GM23338 (cell line): ENCODE results near the gene SLC6A12. TPM values are rescaled to one million over a fixed set of nuclear protein-coding genes. Genes with fewer than 3 reads are reported as not detected.

Source experiments
- ATAC-seq: fragments of 200-7000 bp; cut with Tn5 transposase; 3 replicates; pipeline ENCODE4 v1.9.1; 2020
- DNase-seq: peaks from one replicate; pipeline ENCODE4 v3.0.0-alpha.2; 2015; ENCODE audit warnings: low spot score
- H2AFZ ChIP-seq: fragments of 200-600 bp; sonication (generic); 2 replicates; pipeline ENCODE4 v1.8.0; 2016; ENCODE audit warnings: antibody characterized with exemption, mild to moderate bottlenecking, moderate library complexity
- H3F3A ChIP-seq: fragments of 200-600 bp; sonication (generic); replicated peaks from 2 replicates; pipeline ENCODE4 v1.8.0; 2017; ENCODE audit warnings: antibody characterized with exemption, mixed run types, low read depth
- H3K27ac ChIP-seq: fragments of 200-600 bp; sonication (generic); 2 replicates; pipeline ENCODE4 v1.6.1; 2016; ENCODE audit warnings: low read depth
- H3K27me3 ChIP-seq: fragments of 200-600 bp; sonication (generic); 2 replicates; pipeline ENCODE4 v1.8.0; 2016; ENCODE audit warnings: mild to moderate bottlenecking, mixed run types, moderate library complexity; ENCODE audit not compliant: insufficient read depth
- H3K36me3 ChIP-seq: fragments of 200-600 bp; sonication (generic); 2 replicates; pipeline ENCODE4 v1.8.0; 2016; ENCODE audit warnings: mild to moderate bottlenecking; ENCODE audit not compliant: insufficient read depth
- H3K4me1 ChIP-seq: fragments of 200-600 bp; sonication (generic); 2 replicates; pipeline ENCODE4 v1.8.0; 2016; ENCODE audit warnings: mild to moderate bottlenecking, moderate library complexity; ENCODE audit not compliant: insufficient read depth
- H3K4me2 ChIP-seq: fragments of 200-600 bp; sonication (generic); 2 replicates; pipeline ENCODE4 v1.7.1; 2017; ENCODE audit warnings: mixed run types
- H3K4me3 ChIP-seq: fragments of 200-600 bp; sonication (generic); 2 replicates; pipeline ENCODE4 v1.6.1; 2016; ENCODE audit warnings: mixed run types
- H3K79me2 ChIP-seq: fragments of 200-600 bp; sonication (generic); replicated peaks from 2 replicates; pipeline ENCODE4 v1.8.0; 2017; ENCODE audit warnings: mild to moderate bottlenecking; ENCODE audit not compliant: insufficient read depth
- H3K9me2 ChIP-seq: fragments of 200-600 bp; sonication (generic); 2 replicates; pipeline ENCODE4 v1.8.0; 2017; ENCODE audit not compliant: insufficient read depth
- H4K20me1 ChIP-seq: fragments of 200-600 bp; sonication (generic); replicated peaks from 2 replicates; pipeline ENCODE4 v1.8.0; 2017; ENCODE audit warnings: mild to moderate bottlenecking; ENCODE audit not compliant: insufficient read depth
- H3K27ac Mint-ChIP-seq: 2 replicates; pipeline ENCODE4 v1.8.0; 2020; ENCODE audit warnings: inconsistent platforms, mild to moderate bottlenecking, moderate library complexity, mixed read lengths
- H3K27me3 Mint-ChIP-seq: 3 replicates; pipeline ENCODE4 v1.8.0; 2022; ENCODE audit warnings: low read depth, mild to moderate bottlenecking, moderate library complexity, mixed read lengths, inconsistent platforms; ENCODE audit not compliant: insufficient read depth, poor library complexity
- H3K36me3 Mint-ChIP-seq: 3 replicates; pipeline ENCODE4 v1.8.0; 2021; ENCODE audit warnings: low read depth, mild to moderate bottlenecking, inconsistent platforms, moderate library complexity, mixed read lengths
- H3K4me1 Mint-ChIP-seq: 3 replicates; pipeline ENCODE4 v1.8.0; 2020; ENCODE audit warnings: mild to moderate bottlenecking, inconsistent platforms, mixed read lengths
- H3K4me3 Mint-ChIP-seq: 3 replicates; pipeline ENCODE4 v1.8.0; 2021; ENCODE audit warnings: moderate library complexity, mild to moderate bottlenecking, inconsistent platforms, mixed read lengths
- H3K9me3 Mint-ChIP-seq: 3 replicates; pipeline ENCODE4 v1.8.0; 2020; ENCODE audit warnings: moderate library complexity, mild to moderate bottlenecking, inconsistent platforms, mixed read lengths
- CREB1 ChIP-seq: fragments of 250-450 bp; sonication (Bioruptor Pico); IDR thresholded peaks from 2 replicates; pipeline ENCODE4 v1.5.0; 2020; ENCODE audit warnings: low read depth, mild to moderate bottlenecking, moderate library complexity
- ETS1 ChIP-seq: IDR thresholded peaks from 2 replicates; pipeline ENCODE4 v1.6.1; 2016; ENCODE audit warnings: antibody characterized with exemption
- EZH2 ChIP-seq: fragments of 200-600 bp; sonication (generic); IDR thresholded peaks from one replicate; pipeline ENCODE4 v1.8.0; 2017; ENCODE audit warnings: antibody characterized with exemption, mild to moderate bottlenecking, low read depth; ENCODE audit not compliant: unreplicated experiment
- EZH2phosphoT487 ChIP-seq: fragments of 200-600 bp; sonication (generic); IDR thresholded peaks from one replicate; pipeline ENCODE4 v1.8.1; 2018; ENCODE audit warnings: antibody characterized with exemption; ENCODE audit not compliant: unreplicated experiment
- JUNB ChIP-seq: IDR thresholded peaks from one replicate; pipeline ENCODE4 v1.6.1; 2016; ENCODE audit warnings: antibody characterized with exemption; ENCODE audit not compliant: unreplicated experiment
- NANOG ChIP-seq: IDR thresholded peaks from 2 replicates; pipeline ENCODE4 v1.6.1; 2016; ENCODE audit warnings: antibody characterized with exemption, borderline replicate concordance
- POLR2AphosphoS5 ChIP-seq: IDR thresholded peaks from 2 replicates; pipeline ENCODE4 v1.6.1; 2016; ENCODE audit warnings: antibody characterized with exemption, low read depth
- REST ChIP-seq: IDR thresholded peaks from one replicate; pipeline ENCODE4 v1.6.1; 2018; ENCODE audit warnings: antibody characterized with exemption; ENCODE audit not compliant: unreplicated experiment
- ZNF114 ChIP-seq: fragments of 250-450 bp; sonication (Bioruptor Pico); IDR thresholded peaks from 2 replicates; pipeline ENCODE4 v1.5.0; 2020; ENCODE audit warnings: mild to moderate bottlenecking, moderate library complexity
- ZNF331 ChIP-seq: fragments of 250-450 bp; sonication (Bioruptor Pico); IDR thresholded peaks from 2 replicates; pipeline ENCODE4 v1.5.0; 2020; ENCODE audit warnings: low read depth, mild to moderate bottlenecking, moderate library complexity
- ZNF462 ChIP-seq: fragments of 250-450 bp; sonication (Bioruptor Pico); IDR thresholded peaks from 2 replicates; pipeline ENCODE4 v1.5.0; 2020; ENCODE audit warnings: mild to moderate bottlenecking, moderate library complexity
- polyA plus RNA-seq: library from polyadenylated mRNA; unstranded; fragments of >200 nt; fragmentation: Nextera tagmentation; extraction: Ambion mirVana; gene quantifications from 2 replicates; pipeline ENCODE4 v1.2.1, GENCODE V29; 2016
- total RNA-seq: library from RNA; depleted of rRNA; stranded (reverse); fragments of >200 nt; shearing (Covaris generic); gene quantifications from 2 replicates; pipeline ENCODE4 v1.2.3, GENCODE V29; 2014

SLC6A12 gene
- total and polyA plus RNA-seq, 2 experiments from 2014 or later, result 0.56 TPM; not detected in 1

- TF ChIP-seq ZNF462, result no peak
Measured at GRCh38 chr12:201361-201760, 12.6 kb downstream of the SLC6A12 start (continued).

GRCh38 chr12:198705-199104, 15.3 kb downstream of the SLC6A12 start:
- Histone ChIP-seq H2AFZ (no peak overlapping the region), H3K79me2 (no peaks in the 10 kb centered on the region), H3F3A (0 out of 2 replicates have a peak, but pooled peaks cover 3% of the 10 kb centered on the region), H3K9me2 (no peaks in the 10 kb centered on the region), H4K20me1 (no peaks in the 10 kb centered on the region), H3K4me3 (no peak overlapping the region), H3K27ac (no peak overlapping the region), H3K4me1 (peaks cover 26% of the 10 kb centered on the region), H3K27me3 (peaks cover 27% of the 10 kb centered on the region), H3K36me3 (no peaks in the 10 kb centered on the region), H3K4me2 (no peak overlapping the region)
- ATAC-seq (no peak), DNase-seq (no peak)
- Mint-ChIP-seq H3K4me1 (peaks cover 21% of the 10 kb centered on the region), H3K36me3 (no peaks in the 10 kb centered on the region), H3K4me3 (no peak overlapping the region), H3K9me3 (peaks cover 6% of the 10 kb centered on the region; the same call in 2 of the 3 replicates), H3K27ac (no peak overlapping the region), H3K27me3 (peaks cover 25% of the 10 kb centered on the region)
- TF ChIP-seq ETS1 (no peak), EZH2phosphoT487 (no peak), JUNB (no peak), NANOG (no peak), CREB1 (CRISPR knock-in tag) (no peak), ZNF331 (CRISPR knock-in tag) (no peak), EZH2 (no peak), POLR2AphosphoS5 (no peak), REST (no peak), ZNF114 (no peak)
